GM21360 (cell line): ENCODE results near the gene XRCC6.
A peak's percentile ranks its signal among the peaks of the same experiment; 100 is the strongest.
"Not testable (repeated sequence)": the region's sequence is repeated elsewhere in the genome, so short reads cannot be mapped to it uniquely, and the experiment has no call there.

ENCODE experiments used
- ATAC-seq: cut with Tn5 transposase; IDR thresholded peaks from one replicate; pipeline ENCODE4 v1.9.1; 2021; ENCODE audit warnings: mild to moderate bottlenecking, moderate library complexity; ENCODE audit not compliant: unreplicated experiment

The XRCC6 gene

GRCh38 chr22:41621099-41621910, at the start of gene XRCC6:
Gene XRCC6, plus strand, starts transcription at chr22:41621295. Its CDS starts 710 bp downstream, at chr22:41622005.
- peak; percentile 73 for ATAC-seq

DNA sequence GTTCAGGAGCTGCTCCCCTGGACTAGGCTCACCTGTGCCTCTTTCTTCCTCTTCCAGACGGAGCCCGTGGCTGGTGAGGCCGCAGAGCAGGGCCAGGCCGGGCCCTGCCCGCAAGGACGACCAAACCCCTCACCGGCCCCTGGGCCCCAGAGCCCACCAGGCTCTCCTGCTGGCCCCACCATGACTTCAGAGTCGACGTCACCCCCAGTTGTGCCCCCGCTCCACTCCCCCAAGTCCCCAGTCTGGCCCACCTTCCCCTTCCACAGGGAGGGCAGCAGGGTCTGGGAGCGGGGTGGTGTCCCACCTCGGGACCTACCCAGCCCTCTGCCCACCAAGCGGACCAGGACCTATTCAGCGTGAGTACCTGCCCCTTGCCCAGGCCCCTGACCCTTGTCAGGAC, 49.3 kb upstream of the XRCC6 start:
- ATAC-seq = no peak

DNA sequence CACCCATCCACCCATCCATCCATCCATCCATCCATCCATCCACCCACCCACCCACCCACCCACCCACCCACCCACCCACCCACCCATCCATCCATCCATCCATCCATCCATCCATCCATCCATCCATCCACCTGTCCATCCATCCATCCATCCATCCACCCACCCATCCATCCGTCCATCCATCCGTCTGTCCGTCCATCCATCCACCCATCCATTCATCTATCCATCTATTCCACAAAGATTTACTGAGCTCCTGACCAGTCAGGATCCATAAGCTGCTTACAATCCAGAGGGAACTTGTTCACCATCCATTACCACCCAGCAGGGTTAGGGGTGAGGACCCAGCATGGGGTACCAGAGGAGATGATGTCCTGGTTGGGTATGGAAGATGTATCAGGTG, 48.8 kb upstream of the XRCC6 start:
- not testable (repeated sequence) for ATAC-seq

DNA sequence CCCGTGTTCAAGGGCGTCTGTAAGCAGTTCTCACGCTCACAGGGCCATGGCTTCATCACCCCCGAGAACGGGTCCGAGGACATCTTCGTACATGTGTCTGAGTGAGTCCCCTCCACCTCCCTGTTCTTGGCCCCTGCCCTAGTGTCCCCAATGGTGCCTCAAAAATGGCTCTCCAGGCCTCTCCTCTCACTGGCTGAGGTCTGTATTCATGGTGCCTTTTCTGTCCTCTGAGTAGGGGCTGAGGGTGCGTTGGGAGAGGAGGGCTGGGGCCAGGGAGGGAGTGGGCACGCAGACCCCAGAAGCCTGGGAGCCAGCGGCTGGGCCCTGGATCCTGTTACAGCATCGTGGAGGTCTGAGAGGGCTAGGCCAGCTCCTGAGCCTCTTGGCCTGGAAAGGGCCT, 47.4 kb upstream of the XRCC6 start:
- no peak for ATAC-seq

DNA sequence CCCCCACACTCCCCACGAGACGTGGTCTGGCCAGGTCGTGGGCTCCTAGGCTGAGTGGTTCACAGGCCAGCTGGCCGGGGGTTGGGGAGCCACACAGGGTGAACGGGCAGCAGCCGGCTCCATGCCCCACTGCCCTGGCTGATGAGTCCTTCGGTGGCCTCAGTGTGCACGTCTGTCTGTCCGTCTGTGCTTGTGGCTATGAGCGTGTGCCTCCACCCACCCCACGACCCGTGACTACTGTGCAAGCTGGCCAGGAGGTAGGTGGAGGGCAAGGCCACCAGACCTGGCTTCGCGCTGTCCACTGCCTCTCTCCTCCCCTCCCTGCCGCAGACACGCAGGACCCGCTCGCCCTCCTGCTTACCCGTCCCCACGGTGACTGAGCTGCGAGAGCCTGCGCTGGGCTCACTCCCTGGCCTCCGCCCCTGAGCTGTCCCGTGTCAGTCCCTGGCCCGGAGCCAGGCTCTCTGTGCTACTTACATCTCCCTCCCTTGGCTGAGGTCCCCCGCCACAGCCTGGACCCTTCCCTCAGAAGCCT, 46.2 kb upstream of the XRCC6 start:
- no peak for ATAC-seq

- ATAC-seq = no peak
These were observed 45.6 kb upstream of the XRCC6 start for GRCh38 chr22:41575533-41575932.

- ATAC-seq = no peak
These were observed 44.2 kb upstream of the XRCC6 start for GRCh38 chr22:41576877-41577276.

- no peak for ATAC-seq
These were observed 43.0 kb upstream of the XRCC6 start for GRCh38 chr22:41578114-41578513.

GRCh38 chr22:41578818-41579217, 42.3 kb upstream of the XRCC6 start:
- ATAC-seq = no peak

GRCh38 chr22:41579297-41579996, 41.6 kb upstream of the XRCC6 start:
- no peak for ATAC-seq

DNA sequence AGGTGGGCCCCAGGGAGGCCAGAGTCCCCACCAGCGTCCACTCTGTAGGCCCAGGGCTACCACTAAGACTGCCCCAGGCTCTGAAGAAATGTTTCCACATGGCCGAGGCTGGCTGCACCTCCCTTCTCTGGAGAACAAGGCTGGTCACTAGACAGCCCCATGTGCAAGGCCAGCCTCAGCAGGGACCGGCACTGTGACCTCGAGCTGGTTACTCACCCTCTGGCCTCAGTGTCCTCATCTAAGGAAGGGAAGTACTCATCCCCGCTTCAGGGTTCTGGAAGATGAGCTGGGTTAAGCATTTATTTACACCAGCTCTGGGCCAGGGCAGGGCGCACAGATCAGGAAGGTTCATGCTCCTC, 41.1 kb upstream of the XRCC6 start:
- no peak for ATAC-seq

DNA sequence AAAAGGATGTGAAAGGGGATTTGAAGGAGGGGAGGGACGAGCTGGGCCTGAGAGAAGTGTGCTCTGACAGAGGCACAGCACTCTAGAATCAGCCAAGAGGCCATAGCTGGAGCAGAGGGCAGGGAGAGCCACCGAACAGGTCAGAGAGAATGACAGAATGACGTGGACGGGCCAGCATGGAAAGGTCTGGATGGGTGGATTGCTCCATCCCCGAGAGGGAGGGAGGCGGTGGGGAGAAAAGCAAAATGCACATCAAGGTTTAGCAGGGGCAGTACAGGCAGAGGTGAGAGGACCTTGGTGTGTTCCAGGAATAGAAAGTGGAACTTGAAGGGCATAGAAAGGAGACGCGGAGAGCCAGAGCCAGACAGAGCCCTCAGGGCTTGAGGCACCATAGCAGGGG, 38.4 kb upstream of the XRCC6 start:
- no peak for ATAC-seq

GRCh38 chr22:41584881-41585280, 36.2 kb upstream of the XRCC6 start:
- ATAC-seq = no peak

- ATAC-seq = no peak
These were observed 35.2 kb upstream of the XRCC6 start for GRCh38 chr22:41585898-41586297.

GRCh38 chr22:41587347-41587723, 33.8 kb upstream of the XRCC6 start:
- no peak for ATAC-seq

DNA sequence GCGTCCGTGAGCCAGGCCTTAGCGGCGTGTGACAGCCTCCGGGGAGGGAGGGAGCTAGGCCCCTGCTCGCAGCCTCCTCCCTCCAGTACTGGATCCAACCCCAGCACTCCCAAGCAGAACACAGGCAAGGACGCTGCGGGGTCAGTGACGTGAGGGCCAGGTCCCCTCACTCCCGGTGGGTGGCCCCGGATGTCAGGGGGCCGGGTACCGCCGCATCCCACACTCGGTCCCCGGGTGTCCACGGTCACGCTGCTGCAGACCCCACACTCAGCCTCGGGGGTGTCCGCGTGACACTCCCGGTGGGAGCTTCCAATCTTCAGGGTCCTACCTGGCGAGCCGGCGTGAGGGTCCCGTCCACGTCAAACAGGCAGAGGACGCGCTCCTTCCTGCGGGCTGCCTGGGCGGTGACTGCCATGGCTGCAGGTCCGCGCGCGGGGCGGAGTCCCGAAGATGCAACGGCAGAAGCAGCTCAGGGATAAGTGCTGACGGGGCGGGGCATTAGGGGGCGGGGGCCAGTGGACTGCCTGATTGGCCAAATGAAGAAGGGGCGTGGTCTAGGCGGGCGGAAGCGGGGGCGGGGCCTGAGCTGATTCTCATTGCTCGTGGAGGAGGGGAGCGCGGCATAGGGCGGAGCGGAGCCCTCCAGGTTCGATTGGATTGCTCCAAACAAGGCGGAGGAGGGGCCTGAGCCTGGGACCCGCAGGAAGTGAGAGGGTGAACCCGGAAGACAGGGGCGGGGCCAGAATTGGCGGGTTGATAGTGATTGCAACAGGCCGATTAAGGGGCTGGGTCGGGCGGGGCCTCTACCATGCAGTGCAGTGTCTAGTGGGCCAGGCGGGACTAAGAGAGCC, 31.5 kb upstream of the XRCC6 start, which contains the start of gene PMM1:
PMM1 (minus strand) TSS at position 450 of the 851 bp plus-strand sequence; CDS start at position 415, 35 bp downstream.
- ATAC-seq = peak; percentile 88

DNA sequence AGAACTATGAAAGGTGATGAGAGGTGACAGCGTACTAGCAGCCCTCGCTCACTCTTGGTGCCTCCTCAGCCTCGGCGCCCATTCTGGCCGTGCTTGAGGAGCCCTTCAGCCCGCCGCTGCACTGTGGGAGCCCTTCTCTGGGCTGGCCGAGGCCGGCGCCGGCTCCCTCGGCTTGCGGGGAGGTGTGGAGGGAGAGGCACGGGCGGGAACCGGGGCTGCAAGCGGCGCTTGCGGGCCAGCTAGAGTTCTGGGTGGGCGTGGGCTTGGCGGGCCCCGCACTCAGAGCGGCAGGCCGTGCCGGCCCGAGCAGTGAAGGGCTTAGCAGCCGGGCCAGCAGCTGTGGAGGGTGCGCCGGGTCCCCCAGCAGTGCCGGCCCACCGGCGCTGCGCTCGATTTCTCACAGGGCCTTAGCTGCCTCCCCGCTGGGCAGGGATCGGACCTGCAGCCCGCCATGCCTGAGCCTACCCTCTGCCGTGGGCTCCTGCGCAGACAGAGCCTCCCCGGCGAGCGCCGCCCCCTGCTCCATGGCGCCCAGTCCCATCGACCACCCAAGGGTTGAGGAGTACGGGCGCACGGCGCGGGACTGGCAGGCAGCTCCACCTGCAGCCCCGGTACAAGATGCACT, 27.6 kb upstream of the XRCC6 start:
- not testable (repeated sequence) for ATAC-seq

GRCh38 chr22:41595703-41596102, 25.4 kb upstream of the XRCC6 start:
- ATAC-seq = no peak

GRCh38 chr22:41596776-41597634, 24.1 kb upstream of the XRCC6 start:
- ATAC-seq = no peak

DNA sequence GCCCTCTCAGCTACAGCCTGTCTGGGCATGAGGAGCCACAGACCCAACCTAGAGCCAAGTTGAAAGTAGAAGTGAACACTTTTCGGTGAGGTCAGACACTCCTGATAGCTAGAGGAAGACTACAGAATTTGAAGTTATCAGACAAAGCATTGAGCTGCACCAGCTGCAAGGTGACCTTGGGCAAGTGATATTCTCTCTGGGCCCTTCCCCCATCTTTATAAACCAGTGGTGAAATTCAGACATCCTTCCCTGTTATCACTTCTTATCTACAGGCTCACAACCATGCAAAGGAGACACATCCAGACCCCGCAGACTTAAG, 23.5 kb upstream of the XRCC6 start:
- no peak for ATAC-seq
